Left ventricle myocardium inferior (tissue), 1 donor: ENCODE results near the gene FGF10. TPM values are rescaled to one million over a fixed set of nuclear protein-coding genes. Genes with fewer than 3 reads are reported as not detected.
A peak's percentile ranks its signal among the peaks of the same experiment; 100 is the strongest.

Experiments used
- DNase-seq: peaks from one replicate; pipeline ENCODE4 v3.0.0-alpha.2; 2020
- H3K27ac ChIP-seq: fragments of 200-600 bp; replicated peaks from 2 replicates; pipeline ENCODE4 v1.8.0; 2021
- H3K27me3 ChIP-seq: fragments of 200-600 bp; 2 replicates; pipeline ENCODE4 v1.8.0; 2021; ENCODE audit warnings: low read depth
- H3K36me3 ChIP-seq: fragments of 200-600 bp; 2 replicates; pipeline ENCODE4 v1.8.0; 2021
- H3K4me1 ChIP-seq: fragments of 200-600 bp; 2 replicates; pipeline ENCODE4 v1.8.0; 2021
- H3K4me3 ChIP-seq: fragments of 200-600 bp; 2 replicates; pipeline ENCODE4 v1.8.0; 2021; ENCODE audit warnings: mild to moderate bottlenecking, moderate library complexity
- H3K9me3 ChIP-seq: fragments of 200-600 bp; replicated peaks from 2 replicates; pipeline ENCODE4 v1.8.0; 2021
- intact Hi-C: fragments of 100-400 bp; cut with micrococcal nuclease; formaldehyde crosslinking; loops from one replicate; pipeline ENCODE4 v1.11.0; 2022
- total RNA-seq: library from RNA; stranded (reverse); fragmentation: NEBNext Ultra II Directional; extraction: Animal tissue kit (Norgen Biotek cat#: 25700); gene quantifications from one replicate; pipeline ENCODE4 v1.2.1, GENCODE V29; 2021
- TF ChIP-seq, protein P1 (sequence below): fragments of 200-600 bp; IDR thresholded peaks from 2 replicates; pipeline ENCODE4 v1.8.0; 2021; ENCODE audit warnings: antibody characterized with exemption, mild to moderate bottlenecking, borderline replicate concordance
- donor health status: DM: no; HTN: yes; CAD: no; lungs with severe emphysema.

FGF10 gene
- total RNA-seq, 1 donor from 2014 or later: 0.47 TPM

- intact Hi-C loops: no loop called here
- no peak overlapping the region for H3K4me3 ChIP-seq
- H3K4me1 ChIP-seq: no peaks in the 10 kb centered on the region
- H3K27me3 ChIP-seq: no peaks in the 10 kb centered on the region
- DNase-seq: no peak
- no peaks in the 10 kb centered on the region for H3K36me3 ChIP-seq
- H3K9me3 ChIP-seq: no peaks in the 10 kb centered on the region
- no peak overlapping the region for H3K27ac ChIP-seq
- TF ChIP-seq, protein P1, sequence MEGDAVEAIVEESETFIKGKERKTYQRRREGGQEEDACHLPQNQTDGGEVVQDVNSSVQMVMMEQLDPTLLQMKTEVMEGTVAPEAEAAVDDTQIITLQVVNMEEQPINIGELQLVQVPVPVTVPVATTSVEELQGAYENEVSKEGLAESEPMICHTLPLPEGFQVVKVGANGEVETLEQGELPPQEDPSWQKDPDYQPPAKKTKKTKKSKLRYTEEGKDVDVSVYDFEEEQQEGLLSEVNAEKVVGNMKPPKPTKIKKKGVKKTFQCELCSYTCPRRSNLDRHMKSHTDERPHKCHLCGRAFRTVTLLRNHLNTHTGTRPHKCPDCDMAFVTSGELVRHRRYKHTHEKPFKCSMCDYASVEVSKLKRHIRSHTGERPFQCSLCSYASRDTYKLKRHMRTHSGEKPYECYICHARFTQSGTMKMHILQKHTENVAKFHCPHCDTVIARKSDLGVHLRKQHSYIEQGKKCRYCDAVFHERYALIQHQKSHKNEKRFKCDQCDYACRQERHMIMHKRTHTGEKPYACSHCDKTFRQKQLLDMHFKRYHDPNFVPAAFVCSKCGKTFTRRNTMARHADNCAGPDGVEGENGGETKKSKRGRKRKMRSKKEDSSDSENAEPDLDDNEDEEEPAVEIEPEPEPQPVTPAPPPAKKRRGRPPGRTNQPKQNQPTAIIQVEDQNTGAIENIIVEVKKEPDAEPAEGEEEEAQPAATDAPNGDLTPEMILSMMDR: no peak
Observed at GRCh38 chr5:44299394-44299793, 89.8 kb downstream of the FGF10 start.

- Histone ChIP-seq H3K27me3 (no peaks in the 10 kb centered on the region), H3K4me1 (no peaks in the 10 kb centered on the region), H3K4me3 (no peak overlapping the region), H3K36me3 (no peaks in the 10 kb centered on the region), H3K9me3 (peaks cover 15% of the 10 kb centered on the region), H3K27ac (no peak overlapping the region)
- peak; percentile 40 for DNase-seq
- intact Hi-C loops: no loop called here
- TF ChIP-seq, protein P1: no peak
Observed at GRCh38 chr5:44294516-44294915, 94.7 kb downstream of the FGF10 start.

GRCh38 chr5:44292736-44293135, 96.5 kb downstream of the FGF10 start:
- Histone ChIP-seq H3K4me1 (no peaks in the 10 kb centered on the region), H3K27ac (no peak overlapping the region), H3K4me3 (no peak overlapping the region), H3K36me3 (no peaks in the 10 kb centered on the region), H3K27me3 (no peaks in the 10 kb centered on the region), H3K9me3 (peaks cover 19% of the 10 kb centered on the region)
- TF ChIP-seq, protein P1: no peak
- DNase-seq: no peak
- intact Hi-C loops: no loop called here

DNA sequence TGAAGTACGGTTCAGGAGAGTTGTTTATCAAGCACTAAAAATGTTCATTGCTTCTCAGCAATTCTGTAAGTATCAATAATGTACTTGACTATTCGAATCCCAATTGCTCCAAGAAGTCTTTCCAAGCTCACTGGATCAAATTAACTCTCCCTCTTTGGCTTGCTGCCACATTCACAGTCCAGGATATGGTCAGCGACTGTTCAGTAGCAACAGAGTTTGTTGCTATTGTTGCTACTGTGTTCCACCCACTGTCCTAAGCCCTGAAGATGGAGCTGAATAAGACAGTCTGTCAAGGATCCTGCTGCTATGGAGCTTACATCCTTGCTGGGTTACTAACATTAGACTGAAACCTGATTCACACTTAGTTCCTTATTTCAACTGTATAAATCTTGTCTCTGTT, 110.8 kb downstream of the FGF10 start:
- no peak overlapping the region for H3K4me3 ChIP-seq
- TF ChIP-seq, protein P1: no peak
- no peaks in the 10 kb centered on the region for H3K4me1 ChIP-seq
- intact Hi-C loops: no loop called here
- H3K27ac ChIP-seq: no peak overlapping the region
- H3K27me3 ChIP-seq: no peaks in the 10 kb centered on the region
- no peaks in the 10 kb centered on the region for H3K36me3 ChIP-seq
- no peak for DNase-seq
- peaks cover 14% of the 10 kb centered on the region for H3K9me3 ChIP-seq

DNA sequence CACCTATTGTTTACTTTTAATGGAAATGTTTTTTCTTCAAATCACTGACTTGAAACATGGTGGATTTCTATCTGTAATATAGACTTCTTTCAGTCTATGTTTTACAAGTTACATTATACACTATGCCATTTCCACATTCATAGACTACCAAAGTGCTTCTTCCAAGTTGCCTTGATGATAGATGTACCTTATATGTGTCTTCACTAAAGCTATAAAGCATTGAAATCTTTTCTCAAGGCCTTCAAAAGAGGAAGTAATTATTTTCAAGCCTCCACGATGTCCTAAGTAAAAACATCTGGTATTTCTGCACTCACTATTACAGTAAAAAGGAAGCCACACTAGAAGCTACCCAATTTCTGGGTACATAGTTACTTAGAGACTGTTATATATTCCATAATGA, 113.3 kb downstream of the FGF10 start:
- Histone ChIP-seq H3K27me3 (no peaks in the 10 kb centered on the region), H3K4me1 (no peaks in the 10 kb centered on the region), H3K4me3 (no peak overlapping the region), H3K27ac (no peak overlapping the region), H3K36me3 (no peaks in the 10 kb centered on the region), H3K9me3 (peaks cover 22% of the 10 kb centered on the region)
- TF ChIP-seq, protein P1: no peak
- intact Hi-C loops: no loop called here
- DNase-seq: no peak

DNA sequence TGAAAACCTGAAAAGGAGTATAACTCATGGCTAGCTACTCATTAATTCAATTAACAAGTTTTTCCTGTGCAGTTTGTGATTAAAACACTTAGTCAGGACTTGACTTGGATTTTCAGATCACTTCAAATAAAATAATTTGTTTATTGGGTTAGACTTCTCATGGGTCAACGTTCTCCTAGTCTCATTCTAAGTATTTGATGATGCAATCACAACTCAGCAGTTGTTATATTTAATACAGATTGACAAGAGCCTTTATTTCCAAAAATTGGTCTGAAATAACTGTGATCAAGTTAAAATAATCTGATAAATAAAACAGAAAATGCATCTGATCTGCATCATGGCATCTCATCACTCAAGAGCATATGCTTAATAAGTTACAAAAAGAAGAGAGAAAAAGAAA, 113.9 kb downstream of the FGF10 start:
- TF ChIP-seq, protein P1: no peak

More for the DNA sequence above, 113.9 kb downstream of the FGF10 start:
- H3K36me3 ChIP-seq: no peaks in the 10 kb centered on the region
- no peak overlapping the region for H3K4me3 ChIP-seq
- no peaks in the 10 kb centered on the region for H3K4me1 ChIP-seq
- no peak for DNase-seq
- no peaks in the 10 kb centered on the region for H3K27me3 ChIP-seq
- peaks cover 22% of the 10 kb centered on the region for H3K9me3 ChIP-seq
- intact Hi-C loops: no loop called here
- H3K27ac ChIP-seq: no peak overlapping the region
